Measurements from ENCODE around the gene PRAC1.

Gene PRAC1

GRCh38 chr17:48746916-48747444, 24.7 kb upstream of the PRAC1 start:
- no peak for DNase-seq

- no peak for DNase-seq
These were observed 23.3 kb upstream of the PRAC1 start for GRCh38 chr17:48745381-48746275.

GRCh38 chr17:48740537-48740936, 18.2 kb upstream of the PRAC1 start:
- no peak for DNase-seq

- DNase-seq = no peak
These were observed 16.6 kb upstream of the PRAC1 start for GRCh38 chr17:48738803-48739526.

GRCh38 chr17:48738424-48738802, 16.1 kb upstream of the PRAC1 start:
- DNase-seq = no peak

- DNase-seq = no peak
These were observed 15.2 kb upstream of the PRAC1 start for GRCh38 chr17:48737330-48738043.

GRCh38 chr17:48735062-48735351, 12.7 kb upstream of the PRAC1 start:
- no peak for DNase-seq

GRCh38 chr17:48734333-48735061, 12.2 kb upstream of the PRAC1 start:
- no peak for DNase-seq

- DNase-seq = no peak
These were observed 11.5 kb upstream of the PRAC1 start for GRCh38 chr17:48733632-48734328.

GRCh38 chr17:48732688-48733629, 10.6 kb upstream of the PRAC1 start:
- DNase-seq = no peak

- no peak for DNase-seq
These were observed 9.0 kb upstream of the PRAC1 start for GRCh38 chr17:48731355-48731754.

- DNase-seq = no peak
These were observed 7.9 kb upstream of the PRAC1 start for GRCh38 chr17:48730240-48730550.

- DNase-seq = no peak
These were observed 7.3 kb upstream of the PRAC1 start for GRCh38 chr17:48729335-48730239.

- peak; percentile 43 for DNase-seq
These were observed 6.2 kb upstream of the PRAC1 start, which contains the start of gene HOXB13 for GRCh38 chr17:48728232-48729231. HOXB13 (minus strand) TSS chr17:48728750; CDS start chr17:48728593, 157 bp downstream.

- no peak for DNase-seq
These were observed 5.3 kb upstream of the PRAC1 start for GRCh38 chr17:48727415-48728175.

GRCh38 chr17:48726916-48727286, 4.6 kb upstream of the PRAC1 start:
- DNase-seq = no peak

- no peak for DNase-seq
These were observed 4.0 kb upstream of the PRAC1 start for GRCh38 chr17:48726114-48726915.

Measured in CD4-positive, alpha-beta T cell treated with Interleukin-6 for 4 hours (primary cell).